ENCODE measurements around the gene GLCCI1. TPM values are rescaled to one million over a fixed set of nuclear protein-coding genes. Genes with fewer than 3 reads are reported as not detected.

The GLCCI1 gene
- polyA plus RNA-seq, 1 donor (not counting 4 experiments of a cell fraction or from before 2014, with no cell fraction given) = 3.4 TPM

DNA sequence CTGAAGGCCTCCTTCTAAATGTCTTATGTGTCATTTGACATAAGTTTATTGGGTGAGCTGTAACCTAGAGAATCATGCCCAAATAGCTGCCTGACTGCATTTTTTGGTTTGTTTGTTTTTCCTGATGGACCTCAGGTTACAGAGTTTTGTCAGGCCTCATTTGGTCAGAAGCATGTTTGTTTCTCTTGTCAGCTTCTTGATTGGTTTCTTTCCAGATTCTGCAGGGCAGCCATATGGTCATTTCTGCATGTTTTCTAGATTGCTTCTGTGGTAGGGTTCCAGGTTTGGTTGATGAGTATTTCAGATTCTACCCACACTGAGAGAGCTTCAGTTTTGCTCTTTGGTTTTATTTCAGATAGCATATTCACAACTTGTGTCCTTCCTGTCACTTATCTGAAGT lies 28.0 kb downstream of the GLCCI1 start:
- Histone ChIP-seq H3K4me2 (ENCODE audit: control insufficient read depth, extremely low read depth, insufficient read depth, low read depth, low read length) (no peak overlapping the region), H3K27me3 (ENCODE audit: control insufficient read depth, extremely low read depth, insufficient read depth, low read length) (no peaks in the 10 kb centered on the region), H3K4me1 (ENCODE audit: control insufficient read depth, extremely low read depth, insufficient read depth, low read length) (no peaks in the 10 kb centered on the region), H3K9me1 (ENCODE audit: control insufficient read depth, extremely low read depth, insufficient read depth, low read length) (no peaks in the 10 kb centered on the region), H3K36me3 (ENCODE audit: control insufficient read depth in 2 of 2, extremely low read depth in 1 of 2, insufficient read depth in 2 of 2, low read length in 2 of 2) (no peaks in the 10 kb centered on the region), H3K27ac (ENCODE audit: control insufficient read depth, insufficient read depth, low read length) (no peak overlapping the region), H3K9ac (ENCODE audit: control insufficient read depth, extremely low read depth, insufficient read depth, low read length) (no peak overlapping the region), H3K9me3 (ENCODE audit: control insufficient read depth, low read depth, low read length) (no peaks in the 10 kb centered on the region), H2AFZ (ENCODE audit: control insufficient read depth, low read length) (no peak overlapping the region), H3K4me3 (ENCODE audit: control insufficient read depth in 2 of 3, extremely low read depth in 1 of 3, insufficient read depth in 2 of 3, low read depth in 1 of 3, low read length in 3 of 3) (no peak overlapping the region), H3K79me2 (ENCODE audit: control insufficient read depth, insufficient read depth, low read length) (no peaks in the 10 kb centered on the region), H4K20me1 (ENCODE audit: control insufficient read depth, extremely low read depth, insufficient read depth, low read length) (no peaks in the 10 kb centered on the region)
- TF ChIP-seq EZH2 (IDR thresholded peaks at IDR 0.05; ENCODE audit: low read length) = no peak
- TF ChIP-seq, protein P1, sequence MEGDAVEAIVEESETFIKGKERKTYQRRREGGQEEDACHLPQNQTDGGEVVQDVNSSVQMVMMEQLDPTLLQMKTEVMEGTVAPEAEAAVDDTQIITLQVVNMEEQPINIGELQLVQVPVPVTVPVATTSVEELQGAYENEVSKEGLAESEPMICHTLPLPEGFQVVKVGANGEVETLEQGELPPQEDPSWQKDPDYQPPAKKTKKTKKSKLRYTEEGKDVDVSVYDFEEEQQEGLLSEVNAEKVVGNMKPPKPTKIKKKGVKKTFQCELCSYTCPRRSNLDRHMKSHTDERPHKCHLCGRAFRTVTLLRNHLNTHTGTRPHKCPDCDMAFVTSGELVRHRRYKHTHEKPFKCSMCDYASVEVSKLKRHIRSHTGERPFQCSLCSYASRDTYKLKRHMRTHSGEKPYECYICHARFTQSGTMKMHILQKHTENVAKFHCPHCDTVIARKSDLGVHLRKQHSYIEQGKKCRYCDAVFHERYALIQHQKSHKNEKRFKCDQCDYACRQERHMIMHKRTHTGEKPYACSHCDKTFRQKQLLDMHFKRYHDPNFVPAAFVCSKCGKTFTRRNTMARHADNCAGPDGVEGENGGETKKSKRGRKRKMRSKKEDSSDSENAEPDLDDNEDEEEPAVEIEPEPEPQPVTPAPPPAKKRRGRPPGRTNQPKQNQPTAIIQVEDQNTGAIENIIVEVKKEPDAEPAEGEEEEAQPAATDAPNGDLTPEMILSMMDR (optimal IDR thresholded peaks at IDR 0.05 in 1 of 3, IDR thresholded peaks at IDR 0.05 in 1 of 3, conservative IDR thresholded peaks at IDR 0.05 in 1 of 3; ENCODE audit: extremely low read depth in 1 of 3, insufficient read depth in 2 of 3, low read length in 3 of 3) = no peak
- dilution Hi-C loops (cut with MboI; ENCODE audit: extremely low pct_ligation_motif_present, low sequenced_read_pairs) = no loop called here
- no peak for FAIRE-seq
- DNase-seq (ENCODE audit: low read depth, low spot score) = no peak

DNA sequence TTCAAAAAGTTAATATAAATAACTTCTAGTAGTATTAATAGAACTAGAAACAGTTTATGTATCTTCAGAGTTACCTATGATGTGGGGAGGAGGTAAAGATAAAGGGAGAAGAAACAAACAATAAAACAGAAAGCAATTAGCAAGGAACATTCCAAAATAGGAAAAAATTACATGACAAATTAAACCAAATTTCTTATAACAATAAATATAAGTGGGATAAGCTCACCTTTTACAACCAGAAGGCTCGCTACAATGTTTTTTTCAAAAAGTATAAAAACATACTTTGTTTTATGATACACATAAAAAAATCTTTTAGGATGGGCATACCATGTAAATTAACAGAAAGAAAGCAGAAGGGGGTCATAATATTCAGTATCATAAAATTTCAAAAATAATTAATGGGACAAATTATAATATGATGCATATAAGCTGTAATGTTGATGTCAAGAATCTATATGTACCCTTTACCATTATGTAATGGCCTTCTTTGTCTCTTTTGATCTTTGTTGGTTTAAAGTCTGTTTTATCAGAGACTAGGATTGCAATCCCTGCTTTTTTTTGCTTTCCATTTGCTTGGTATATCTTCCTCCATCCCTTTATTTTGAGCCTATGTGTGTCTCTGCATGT lies 31.8 kb downstream of the GLCCI1 start:
- no peaks in the 10 kb centered on the region for H3K9me3 ChIP-seq (ENCODE audit: control insufficient read depth, low read depth, low read length)
- H3K4me1 ChIP-seq (ENCODE audit: control insufficient read depth, extremely low read depth, insufficient read depth, low read length) = no peaks in the 10 kb centered on the region
- H3K4me2 ChIP-seq (ENCODE audit: control insufficient read depth, extremely low read depth, insufficient read depth, low read depth, low read length) = no peak overlapping the region
- H3K36me3 ChIP-seq (ENCODE audit: control insufficient read depth in 2 of 2, extremely low read depth in 1 of 2, insufficient read depth in 2 of 2, low read length in 2 of 2) = no peaks in the 10 kb centered on the region
- FAIRE-seq (no peak), DNase-seq (ENCODE audit: low read depth, low spot score) (no peak)
- no peak overlapping the region for H3K9ac ChIP-seq (ENCODE audit: control insufficient read depth, extremely low read depth, insufficient read depth, low read length)
- dilution Hi-C loops (cut with MboI; ENCODE audit: extremely low pct_ligation_motif_present, low sequenced_read_pairs) = no loop called here
- no peaks in the 10 kb centered on the region for H4K20me1 ChIP-seq (ENCODE audit: control insufficient read depth, extremely low read depth, insufficient read depth, low read length)
- TF ChIP-seq, protein P1 (optimal IDR thresholded peaks at IDR 0.05 in 1 of 3, IDR thresholded peaks at IDR 0.05 in 1 of 3, conservative IDR thresholded peaks at IDR 0.05 in 1 of 3; ENCODE audit: extremely low read depth in 1 of 3, insufficient read depth in 2 of 3, low read length in 3 of 3) = no peak
- no peak for TF ChIP-seq EZH2 (IDR thresholded peaks at IDR 0.05; ENCODE audit: low read length)
- no peaks in the 10 kb centered on the region for H3K27me3 ChIP-seq (ENCODE audit: control insufficient read depth, extremely low read depth, insufficient read depth, low read length)
- H3K9me1 ChIP-seq (ENCODE audit: control insufficient read depth, extremely low read depth, insufficient read depth, low read length) = no peaks in the 10 kb centered on the region
- H3K4me3 ChIP-seq (ENCODE audit: control insufficient read depth in 2 of 3, extremely low read depth in 1 of 3, insufficient read depth in 2 of 3, low read depth in 1 of 3, low read length in 3 of 3) = no peak overlapping the region
- H3K27ac ChIP-seq (ENCODE audit: control insufficient read depth, insufficient read depth, low read length) = no peak overlapping the region
- no peaks in the 10 kb centered on the region for H3K79me2 ChIP-seq (ENCODE audit: control insufficient read depth, insufficient read depth, low read length)
- H2AFZ ChIP-seq (ENCODE audit: control insufficient read depth, low read length) = no peak overlapping the region

Measured in keratinocyte (primary cell).